HUDEP-2 (cell line): ENCODE results near the gene RIPK3.
"Not testable (repeated sequence)": the region's sequence is repeated elsewhere in the genome, so short reads cannot be mapped to it uniquely, and the experiment has no call there.

Source experiments
- DNase-seq, 76 experiments: peaks; one replicate each; lab custom pipeline; 2025; ENCODE audit not compliant: unreplicated experiment in 76 of 76; lab: John Stamatoyannopoulos, UW

Gene RIPK3

GRCh38 chr14:24369907-24370687, 30.3 kb upstream of the RIPK3 start:
- DNase-seq, result no peak

GRCh38 chr14:24369463-24369862, 29.7 kb upstream of the RIPK3 start:
- DNase-seq, result no peak

GRCh38 chr14:24368562-24369252, 28.9 kb upstream of the RIPK3 start:
- DNase-seq, result no peak

- no peak for DNase-seq
Measured at GRCh38 chr14:24368212-24368561, 28.4 kb upstream of the RIPK3 start.

GRCh38 chr14:24367514-24368211, 27.9 kb upstream of the RIPK3 start, which contains the start of gene NFATC4:
Gene NFATC4 (plus strand): TSS chr14:24368184. CDS start chr14:24368341, 157 bp downstream.
- DNase-seq, result no peak

GRCh38 chr14:24366721-24367513, 27.1 kb upstream of the RIPK3 start:
- peak in 35 of 76 experiments; percentile 3 to 59 (median 21) for DNase-seq

GRCh38 chr14:24366413-24366720, 26.6 kb upstream of the RIPK3 start:
- DNase-seq, result no peak

GRCh38 chr14:24365600-24366412, 26.0 kb upstream of the RIPK3 start:
- peak in 51 of 76 experiments; percentile 4 to 73 (median 50) for DNase-seq

GRCh38 chr14:24364841-24365240, 25.1 kb upstream of the RIPK3 start:
- DNase-seq, result no peak

GRCh38 chr14:24363401-24363800, 23.6 kb upstream of the RIPK3 start:
- DNase-seq, result no peak

- no peak for DNase-seq
Measured at GRCh38 chr14:24362241-24362960, 22.6 kb upstream of the RIPK3 start.

- no peak for DNase-seq
Measured at GRCh38 chr14:24361326-24361725, 21.5 kb upstream of the RIPK3 start.

GRCh38 chr14:24360281-24360680, 20.5 kb upstream of the RIPK3 start:
- no peak for DNase-seq

GRCh38 chr14:24356208-24356607, 16.4 kb upstream of the RIPK3 start:
- DNase-seq, result no peak

- no peak for DNase-seq
Measured at GRCh38 chr14:24355009-24355408, 15.2 kb upstream of the RIPK3 start.

- DNase-seq, result not testable (repeated sequence)
Measured at GRCh38 chr14:24354482-24354825, 14.7 kb upstream of the RIPK3 start.

GRCh38 chr14:24353559-24354481, 14.0 kb upstream of the RIPK3 start:
- DNase-seq, result no peak

- DNase-seq, result peak in 2 of 76 experiments; percentile 10 to 12
Measured at GRCh38 chr14:24351517-24351916, 11.7 kb upstream of the RIPK3 start.
